HG03025 (cell line): ENCODE results near the gene SH2D4B.

Experiments
- ATAC-seq: cut with Tn5 transposase; IDR thresholded peaks from one replicate; pipeline ENCODE4 v1.9.1; 2021; ENCODE audit warnings: mild to moderate bottlenecking, moderate library complexity; ENCODE audit not compliant: unreplicated experiment, low FRiP score

Gene SH2D4B

GRCh38 chr10:80664071-80664680 is 126.5 kb downstream of the SH2D4B start:
- ATAC-seq: no peak

GRCh38 chr10:80669485-80669884 is 131.8 kb downstream of the SH2D4B start:
- no peak for ATAC-seq

GRCh38 chr10:80670774-80671173 is 133.1 kb downstream of the SH2D4B start:
- no peak for ATAC-seq

GRCh38 chr10:80671847-80672246 is 134.1 kb downstream of the SH2D4B start:
- ATAC-seq: no peak

- no peak for ATAC-seq
Observed at GRCh38 chr10:80672613-80673012, 134.9 kb downstream of the SH2D4B start.

GRCh38 chr10:80674809-80675208 is 137.1 kb downstream of the SH2D4B start:
- ATAC-seq: no peak

- no peak for ATAC-seq
Observed at GRCh38 chr10:80681142-80681541, 143.4 kb downstream of the SH2D4B start.

GRCh38 chr10:80684259-80684658 is 146.6 kb downstream of the SH2D4B start:
- ATAC-seq: no peak

GRCh38 chr10:80685355-80685754 is 147.7 kb downstream of the SH2D4B start:
- ATAC-seq: no peak

- no peak for ATAC-seq
Observed at GRCh38 chr10:80686734-80687475, 149.2 kb downstream of the SH2D4B start.

GRCh38 chr10:80687476-80687789 is 149.7 kb downstream of the SH2D4B start:
- ATAC-seq: no peak

GRCh38 chr10:80690434-80690833 is 152.7 kb downstream of the SH2D4B start:
- ATAC-seq: no peak

- ATAC-seq: no peak
Observed at GRCh38 chr10:80691441-80691840, 153.7 kb downstream of the SH2D4B start.

- no peak for ATAC-seq
Observed at GRCh38 chr10:80693565-80693964, 155.9 kb downstream of the SH2D4B start.

GRCh38 chr10:80694930-80695329 is 157.2 kb downstream of the SH2D4B start:
- no peak for ATAC-seq
